ENCODE results near the gene CIAO3.

DNA sequence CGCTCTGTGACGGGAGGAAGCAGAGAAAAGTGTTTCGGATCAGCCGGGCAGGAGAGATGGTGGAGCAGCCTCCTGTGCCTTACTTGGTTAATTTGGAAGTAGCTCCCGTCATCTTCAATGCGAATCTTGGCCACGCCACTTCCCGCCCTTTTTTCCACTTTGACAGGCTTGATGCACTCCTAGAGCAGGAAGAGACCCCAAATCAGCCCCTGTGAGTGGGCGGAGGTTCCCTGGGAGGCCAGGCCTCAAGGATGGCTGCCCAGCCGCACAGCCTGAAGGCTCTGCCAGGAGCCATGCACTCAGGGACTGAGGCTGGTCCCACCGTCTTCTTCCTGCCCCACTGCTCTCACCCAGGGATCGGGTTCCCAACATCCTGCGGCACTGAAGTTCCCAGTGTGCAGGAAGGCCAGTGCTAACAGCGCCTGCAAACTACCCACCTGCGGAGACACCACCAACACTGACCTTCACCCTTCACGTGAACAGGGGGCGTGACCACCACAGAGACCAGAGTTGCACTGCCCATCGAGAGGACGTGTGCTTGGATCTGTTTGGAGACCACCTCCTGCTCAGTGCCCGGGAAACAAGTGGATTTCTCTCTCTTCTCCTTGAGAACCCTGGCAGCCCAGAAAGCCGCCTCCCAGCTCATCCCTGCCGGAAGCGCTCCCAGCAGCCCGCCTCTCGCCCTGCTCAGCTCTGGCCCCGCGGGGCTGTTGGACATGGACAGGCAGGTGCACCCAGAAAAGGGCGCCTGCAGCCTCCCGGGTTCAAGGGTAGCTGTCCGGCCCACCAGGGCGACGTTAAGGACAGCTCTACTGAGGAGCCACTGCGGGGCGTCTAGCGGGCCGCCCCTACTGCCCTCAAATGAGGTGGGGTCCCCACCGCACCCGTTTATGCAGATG, 988 bp downstream of the CIAO3 start:
- no peak for TF ChIP-seq EZH2 (IDR thresholded peaks at IDR 0.05; ENCODE audit: low read length)
- TF ChIP-seq, protein P1, sequence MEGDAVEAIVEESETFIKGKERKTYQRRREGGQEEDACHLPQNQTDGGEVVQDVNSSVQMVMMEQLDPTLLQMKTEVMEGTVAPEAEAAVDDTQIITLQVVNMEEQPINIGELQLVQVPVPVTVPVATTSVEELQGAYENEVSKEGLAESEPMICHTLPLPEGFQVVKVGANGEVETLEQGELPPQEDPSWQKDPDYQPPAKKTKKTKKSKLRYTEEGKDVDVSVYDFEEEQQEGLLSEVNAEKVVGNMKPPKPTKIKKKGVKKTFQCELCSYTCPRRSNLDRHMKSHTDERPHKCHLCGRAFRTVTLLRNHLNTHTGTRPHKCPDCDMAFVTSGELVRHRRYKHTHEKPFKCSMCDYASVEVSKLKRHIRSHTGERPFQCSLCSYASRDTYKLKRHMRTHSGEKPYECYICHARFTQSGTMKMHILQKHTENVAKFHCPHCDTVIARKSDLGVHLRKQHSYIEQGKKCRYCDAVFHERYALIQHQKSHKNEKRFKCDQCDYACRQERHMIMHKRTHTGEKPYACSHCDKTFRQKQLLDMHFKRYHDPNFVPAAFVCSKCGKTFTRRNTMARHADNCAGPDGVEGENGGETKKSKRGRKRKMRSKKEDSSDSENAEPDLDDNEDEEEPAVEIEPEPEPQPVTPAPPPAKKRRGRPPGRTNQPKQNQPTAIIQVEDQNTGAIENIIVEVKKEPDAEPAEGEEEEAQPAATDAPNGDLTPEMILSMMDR (optimal IDR thresholded peaks at IDR 0.05 in 1 of 3, IDR thresholded peaks at IDR 0.05 in 1 of 3, conservative IDR thresholded peaks at IDR 0.05 in 1 of 3; ENCODE audit: extremely low read depth in 1 of 3, insufficient read depth in 2 of 3, low read length in 3 of 3): no peak
